Mesendoderm (in vitro differentiated cells): Measurements from ENCODE around the gene FLCN.
"Not testable (repeated sequence)": the region's sequence is repeated elsewhere in the genome, so short reads cannot be mapped to it uniquely, and the experiment has no call there.

ENCODE experiments used
- DNase-seq: peaks from one replicate; pipeline ENCODE4 v3.0.0; 2013
- H2AK5ac ChIP-seq: 2 replicates; pipeline ENCODE4 v1.6.1; 2013; ENCODE audit warnings: low read length, inconsistent platforms
- H2BK120ac ChIP-seq: 2 replicates; pipeline ENCODE4 v1.6.1; 2013; ENCODE audit warnings: low read depth, mild to moderate bottlenecking, low read length, moderate library complexity, mixed read lengths
- H2BK15ac ChIP-seq: replicated peaks from 2 replicates; pipeline ENCODE4 v1.6.1; 2013; ENCODE audit warnings: low read depth, mild to moderate bottlenecking, moderate library complexity
- H2BK5ac ChIP-seq: 2 replicates; pipeline ENCODE4 v1.6.1; 2013; ENCODE audit warnings: low read length, inconsistent platforms
- H3K18ac ChIP-seq: 2 replicates; pipeline ENCODE4 v1.6.1; 2013; ENCODE audit warnings: mild to moderate bottlenecking, low read length, mixed read lengths
- H3K23ac ChIP-seq: one replicate; pipeline ENCODE4 v1.6.1; 2013; ENCODE audit warnings: low read length
- H3K27ac ChIP-seq: 2 replicates; pipeline ENCODE4 v1.5.1; 2013; ENCODE audit warnings: low read depth, mild to moderate bottlenecking, inconsistent platforms, low read length, moderate library complexity
- H3K27me3 ChIP-seq: 2 replicates; pipeline ENCODE4 v1.6.1; 2013; ENCODE audit warnings: low read length, control low read depth, mild to moderate bottlenecking, inconsistent platforms; ENCODE audit not compliant: insufficient read depth, poor library complexity
- H3K36me3 ChIP-seq: 2 replicates; pipeline ENCODE4 v1.6.1; 2013; ENCODE audit warnings: low read length, inconsistent platforms; ENCODE audit not compliant: control insufficient read depth, insufficient read depth
- H3K4ac ChIP-seq: one replicate; pipeline ENCODE4 v1.6.1; 2013; ENCODE audit warnings: low read depth, mild to moderate bottlenecking, low read length, moderate library complexity
- H3K4me1 ChIP-seq: 2 replicates; pipeline ENCODE4 v1.6.1; 2013; ENCODE audit warnings: low read depth, low read length, inconsistent platforms; ENCODE audit not compliant: control insufficient read depth
- H3K4me2 ChIP-seq: 2 replicates; pipeline ENCODE4 v1.6.1; 2013; ENCODE audit warnings: low read length
- H3K4me3 ChIP-seq: 2 replicates; pipeline ENCODE4 v1.5.1; 2013; ENCODE audit warnings: mild to moderate bottlenecking, low read length
- H3K56ac ChIP-seq: one replicate; pipeline ENCODE4 v1.6.1; 2013; ENCODE audit warnings: low read length
- H3K79me1 ChIP-seq: 2 replicates; pipeline ENCODE4 v1.6.1; 2013; ENCODE audit warnings: low read length, inconsistent platforms
- H3K79me2 ChIP-seq: 2 replicates; pipeline ENCODE4 v1.6.1; 2013; ENCODE audit warnings: mild to moderate bottlenecking, low read length; ENCODE audit not compliant: control insufficient read depth, insufficient read depth
- H3K9ac ChIP-seq: 2 replicates; pipeline ENCODE4 v1.6.1; 2013; ENCODE audit warnings: low read length, inconsistent platforms
- H4K5ac ChIP-seq: one replicate; pipeline ENCODE4 v1.6.1; 2013; ENCODE audit warnings: low read length
- H4K8ac ChIP-seq: one replicate; pipeline ENCODE4 v1.6.1; 2013; ENCODE audit warnings: low read depth, mild to moderate bottlenecking, control low read depth, low read length, moderate library complexity
- WGBS: extraction: QIAGEN DNeasy Blood & Tissue Kit; methylation state at CpG from one replicate; pipeline ENCODE4 v1.1.7; 2013; ENCODE audit warnings: low lambda C conversion rate, missing lambda C conversion rate; ENCODE audit not compliant: insufficient coverage; ENCODE audit errors: extremely low coverage; 5-methylcytosine and 5-hydroxymethylcytosine counted together

Gene FLCN

GRCh38 chr17:17189559-17189958 is 47.4 kb downstream of the FLCN start:
- no peak overlapping the region for H4K8ac ChIP-seq
- H3K4me2 ChIP-seq: no peak overlapping the region
- no peak overlapping the region for H3K18ac ChIP-seq
- no peak overlapping the region for H3K9ac ChIP-seq
- no peaks in the 10 kb centered on the region for H3K4me1 ChIP-seq
- H3K79me2 ChIP-seq: no peaks in the 10 kb centered on the region
- H3K4me3 ChIP-seq: no peak overlapping the region
- no peak overlapping the region for H2BK120ac ChIP-seq
- no CpG with 5 or more reads among the region's 4 CpGs for WGBS
- DNase-seq: no peak
- H3K27me3 ChIP-seq: no peaks in the 10 kb centered on the region
- H2AK5ac ChIP-seq: no peak overlapping the region
- H3K36me3 ChIP-seq: no peaks in the 10 kb centered on the region
- no peak overlapping the region for H3K27ac ChIP-seq
- no peak overlapping the region for H2BK15ac ChIP-seq
- H3K79me1 ChIP-seq: no peaks in the 10 kb centered on the region
- H4K5ac ChIP-seq: no peak overlapping the region
- H2BK5ac ChIP-seq: no peak overlapping the region
- no peak overlapping the region for H3K23ac ChIP-seq
- H3K56ac ChIP-seq: no peak overlapping the region
- H3K4ac ChIP-seq: no peak overlapping the region

GRCh38 chr17:17188586-17188985 is 48.4 kb downstream of the FLCN start:
- no peak overlapping the region for H2BK120ac ChIP-seq
- no peak overlapping the region for H2BK15ac ChIP-seq
- H3K9ac ChIP-seq: no peak overlapping the region
- no peak overlapping the region for H2BK5ac ChIP-seq
- H3K27ac ChIP-seq: no peak overlapping the region
- no peak overlapping the region for H4K5ac ChIP-seq
- no peaks in the 10 kb centered on the region for H3K4me1 ChIP-seq
- no peak for DNase-seq
- H3K4me3 ChIP-seq: no peak overlapping the region
- WGBS: no CpG with 5 or more reads among the region's 4 CpGs
- H3K56ac ChIP-seq: no peak overlapping the region
- H3K79me2 ChIP-seq: no peaks in the 10 kb centered on the region
- H4K8ac ChIP-seq: no peak overlapping the region
- no peak overlapping the region for H3K18ac ChIP-seq
- H3K27me3 ChIP-seq: no peaks in the 10 kb centered on the region
- no peak overlapping the region for H3K4ac ChIP-seq
- no peaks in the 10 kb centered on the region for H3K79me1 ChIP-seq
- no peak overlapping the region for H3K23ac ChIP-seq
- H2AK5ac ChIP-seq: no peak overlapping the region
- no peak overlapping the region for H3K4me2 ChIP-seq
- no peaks in the 10 kb centered on the region for H3K36me3 ChIP-seq

GRCh38 chr17:17186551-17187505 is 50.1 kb downstream of the FLCN start:
- Histone ChIP-seq H3K27ac (no peak overlapping the region), H2BK120ac (no peak overlapping the region), H3K23ac (no peak overlapping the region), H4K8ac (no peak overlapping the region), H3K4me3 (no peak overlapping the region), H4K5ac (no peak overlapping the region), H3K79me2 (no peaks in the 10 kb centered on the region), H3K18ac (no peak overlapping the region), H3K4ac (no peak overlapping the region), H3K56ac (peak overlapping the region; percentile 20), H2BK15ac (no peak overlapping the region), H3K36me3 (peaks cover 2% of the 10 kb centered on the region), H3K4me1 (no peaks in the 10 kb centered on the region), H3K9ac (no peak overlapping the region), H3K4me2 (no peak overlapping the region), H3K79me1 (no peaks in the 10 kb centered on the region), H2BK5ac (no peak overlapping the region), H2AK5ac (no peak overlapping the region), H3K27me3 (no peaks in the 10 kb centered on the region)
- peak; percentile 71 for DNase-seq
- WGBS: no CpG with 5 or more reads among the region's 14 CpGs

GRCh38 chr17:17186051-17186450 is 50.9 kb downstream of the FLCN start:
- no peak overlapping the region for H2AK5ac ChIP-seq
- no peak overlapping the region for H3K4me2 ChIP-seq
- DNase-seq: peak; percentile 58
- no peak overlapping the region for H4K5ac ChIP-seq
- H3K79me2 ChIP-seq: no peaks in the 10 kb centered on the region
- H3K9ac ChIP-seq: no peak overlapping the region
- H3K18ac ChIP-seq: no peak overlapping the region
- no peak overlapping the region for H3K4me3 ChIP-seq
- no peaks in the 10 kb centered on the region for H3K79me1 ChIP-seq
- no peak overlapping the region for H4K8ac ChIP-seq
- H3K36me3 ChIP-seq: peaks cover 2% of the 10 kb centered on the region
- H3K27me3 ChIP-seq: no peaks in the 10 kb centered on the region
- no peak overlapping the region for H3K27ac ChIP-seq
- H3K23ac ChIP-seq: no peak overlapping the region
- WGBS: no CpG with 5 or more reads among the region's 3 CpGs
- no peak overlapping the region for H2BK120ac ChIP-seq
- H2BK15ac ChIP-seq: no peak overlapping the region
- no peak overlapping the region for H3K4ac ChIP-seq
- H2BK5ac ChIP-seq: no peak overlapping the region
- no peaks in the 10 kb centered on the region for H3K4me1 ChIP-seq
- H3K56ac ChIP-seq: no peak overlapping the region

GRCh38 chr17:17184985-17185757 is 51.8 kb downstream of the FLCN start:
- H4K8ac ChIP-seq, H3K79me2 ChIP-seq, H3K4me3 ChIP-seq, H3K9ac ChIP-seq, H2BK15ac ChIP-seq, H2AK5ac ChIP-seq, H3K27me3 ChIP-seq, H3K27ac ChIP-seq, H3K56ac ChIP-seq, DNase-seq, H3K4me1 ChIP-seq, H4K5ac ChIP-seq, H2BK120ac ChIP-seq, H3K79me1 ChIP-seq, H2BK5ac ChIP-seq, H3K18ac ChIP-seq, H3K36me3 ChIP-seq, H3K23ac ChIP-seq, H3K4ac ChIP-seq, H3K4me2 ChIP-seq: not testable (repeated sequence)
- no CpG with 5 or more reads among the region's 13 CpGs for WGBS
